ENCODE measurements around the gene WIZ. TPM values are rescaled to one million over a fixed set of nuclear protein-coding genes. Genes with fewer than 3 reads are reported as not detected.

The WIZ gene
- total and polyA plus RNA-seq, 10 of the 15 experiments (the other 5 are each of a cell fraction or from before 2014, with no cell fraction given), result 0.10 to 26.7 (median 2.7) TPM

DNA sequence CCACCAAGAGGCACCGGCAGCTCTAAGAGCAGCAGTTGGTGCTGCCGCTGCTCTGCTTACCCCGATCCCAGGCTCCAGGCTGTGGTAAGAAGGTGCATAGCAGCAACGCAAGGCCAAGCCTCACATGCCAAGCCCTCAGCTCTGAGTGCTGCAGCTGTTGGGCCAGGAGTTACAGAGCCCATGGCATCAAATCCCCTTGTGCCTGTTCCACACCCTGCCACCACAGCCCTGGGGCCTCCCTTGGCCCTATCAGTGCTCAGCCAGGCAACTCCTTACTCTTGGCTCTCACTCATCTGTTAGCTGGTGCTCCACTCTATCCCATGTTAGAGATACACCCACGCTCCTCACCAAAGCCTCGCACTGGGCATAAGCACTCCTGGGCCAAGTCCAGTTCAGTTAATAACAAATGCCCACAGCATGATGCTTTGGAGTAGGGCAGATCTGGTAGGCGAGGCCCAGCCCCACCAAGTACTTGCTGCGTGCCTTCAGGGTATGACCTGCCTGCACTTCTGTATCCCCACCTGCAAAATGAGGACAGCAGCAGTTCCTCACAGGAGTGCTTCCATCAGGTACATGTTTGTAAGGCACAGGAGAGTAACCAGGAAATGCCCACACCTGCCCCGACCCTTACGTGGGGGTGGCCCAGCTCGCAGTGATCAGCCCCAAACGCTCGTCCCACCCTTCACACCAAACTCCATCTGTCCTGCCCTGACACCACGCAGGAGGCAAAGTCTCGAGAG, 47.2 kb downstream of the WIZ start:
- Histone ChIP-seq H4K20me1 (ENCODE audit: control insufficient read depth, insufficient read depth) (0 out of 2 replicates have a peak, but pooled peaks cover 7% of the 10 kb centered on the region), H3K27ac (ENCODE audit: control insufficient read depth, insufficient read depth) (no peak overlapping the region), H3K4me2 (ENCODE audit: control insufficient read depth, insufficient read depth) (no peak overlapping the region), H3K36me3 (ENCODE audit: control insufficient read depth in 2 of 2, insufficient read depth in 2 of 2, low read length in 1 of 2) (peaks cover 10 to 55% of the 10 kb centered on the region in 2 experiments; a peak in 3 of 4 replicates), H3K4me1 (ENCODE audit: control insufficient read depth, insufficient read depth, low read length) (no peaks in the 10 kb centered on the region), H3K9me3 (replicated peaks; ENCODE audit: control insufficient read depth, insufficient read depth, low read length) (no peaks in the 10 kb centered on the region), H3K4me3 (no peak overlapping the region), H3K9ac (ENCODE audit: control insufficient read depth, insufficient read depth, low read length) (no peak overlapping the region), H3K27me3 (replicated peaks in 1 of 2; ENCODE audit: control insufficient read depth in 2 of 2, insufficient read depth in 2 of 2, low read length in 1 of 2) (no peaks in the 10 kb centered on the region), H3K79me2 (ENCODE audit: control insufficient read depth, insufficient read depth, low read length) (peaks cover 32% of the 10 kb centered on the region), H2AFZ (ENCODE audit: control insufficient read depth, low read depth, low read length) (no peak overlapping the region)
- BruUV-seq (replicated peaks), result no TSS peak
- intact Hi-C loops (cut with micrococcal nuclease; ENCODE audit: unreplicated experiment), result no loop called here
- no peak for ATAC-seq
- CTCF ChIA-PET, result no interaction called here
- in situ Hi-C loops (cut with MboI), result no loop called here
- POLR2A ChIA-PET, result no interaction called here
- no peak for FAIRE-seq
- DNase-seq (ENCODE audit: low read depth, low spot score), result no peak
- RAD21 ChIA-PET (ENCODE audit: unreplicated experiment), result no interaction called here
- SMC1A ChIA-PET (ENCODE audit: uncharacterized antibody, unreplicated experiment), result interaction anchor here (1.3 kb wide), 1 partner anchor 10 kb away, joined by 3 read pairs; no protein-coding TSS in a partner anchor
- 93% methylated on average over 15 of the region's 15 CpGs for whole genome bisulfite sequencing (ENCODE audit: insufficient coverage, insufficient replicate concordance, low lambda C conversion rate, missing lambda C conversion rate)
- TF ChIP-seq FOXM1 (IDR thresholded peaks at IDR 0.05; ENCODE audit: low read depth, low read length), result no peak

GRCh38 chr19:15401397-15401710, 48.4 kb downstream of the WIZ start:
- no TSS peak for BruUV-seq (replicated peaks)
- no peaks in the 10 kb centered on the region for H3K27me3 ChIP-seq (replicated peaks in 1 of 2; ENCODE audit: control insufficient read depth in 2 of 2, insufficient read depth in 2 of 2, low read length in 1 of 2)
- ChIA-PET RAD21 (ENCODE audit: unreplicated experiment) (no interaction called here), CTCF (interaction anchor here (0.6 kb wide), 1 partner anchor 154 kb away, joined by 4 read pairs; no protein-coding TSS in a partner anchor), SMC1A (ENCODE audit: uncharacterized antibody, unreplicated experiment) (no interaction called here), POLR2A (no interaction called here)
- H3K4me1 ChIP-seq (ENCODE audit: control insufficient read depth, insufficient read depth, low read length), result no peaks in the 10 kb centered on the region
- H3K4me3 ChIP-seq, result no peak overlapping the region
- DNase-seq (ENCODE audit: low read depth, low spot score), result no peak
- H3K79me2 ChIP-seq (ENCODE audit: control insufficient read depth, insufficient read depth, low read length), result peaks cover 23% of the 10 kb centered on the region
- in situ Hi-C loops (cut with MboI) (no loop called here), intact Hi-C loops (cut with micrococcal nuclease; ENCODE audit: unreplicated experiment) (no loop called here)
- no peak overlapping the region for H3K27ac ChIP-seq (ENCODE audit: control insufficient read depth, insufficient read depth)
- no peak for ATAC-seq
- FAIRE-seq, result no peak
- H2AFZ ChIP-seq (ENCODE audit: control insufficient read depth, low read depth, low read length), result no peak overlapping the region
- H3K9me3 ChIP-seq (replicated peaks; ENCODE audit: control insufficient read depth, insufficient read depth, low read length), result no peaks in the 10 kb centered on the region
- H3K9ac ChIP-seq (ENCODE audit: control insufficient read depth, insufficient read depth, low read length), result no peak overlapping the region
- H3K4me2 ChIP-seq (ENCODE audit: control insufficient read depth, insufficient read depth), result no peak overlapping the region
- peaks cover 19 to 65% of the 10 kb centered on the region in 2 experiments; a peak in 3 of 4 replicates for H3K36me3 ChIP-seq (ENCODE audit: control insufficient read depth in 2 of 2, insufficient read depth in 2 of 2, low read length in 1 of 2)
- H4K20me1 ChIP-seq (ENCODE audit: control insufficient read depth, insufficient read depth), result peaks cover 13% of the 10 kb centered on the region; the same call in 1 of the 2 replicates
- WGBS (ENCODE audit: insufficient coverage, insufficient replicate concordance, low lambda C conversion rate, missing lambda C conversion rate), result 99% methylated on average over 17 of the region's 17 CpGs
- no peak for TF ChIP-seq NR2C1 (IDR thresholded peaks at IDR 0.05)
- TF ChIP-seq RAD51 (IDR thresholded peaks at IDR 0.05), result no peak
- no peak for TF ChIP-seq SUZ12 (IDR thresholded peaks at IDR 0.05; ENCODE audit: unreplicated experiment)
- no peak for TF ChIP-seq LARP7 (IDR thresholded peaks at IDR 0.05)
- no peak for TF ChIP-seq ATF7 (IDR thresholded peaks at IDR 0.05; ENCODE audit: low read depth)
- TF ChIP-seq IRF3 (IDR thresholded peaks at IDR 0.05), result no peak
- TF ChIP-seq ZSCAN29 (IDR thresholded peaks at IDR 0.05), result no peak
- no peak for TF ChIP-seq SP1 (IDR thresholded peaks at IDR 0.05; ENCODE audit: low read depth, low read length)
- TF ChIP-seq HDAC2 (IDR thresholded peaks at IDR 0.05), result no peak
- TF ChIP-seq MTA2 (IDR thresholded peaks at IDR 0.05; ENCODE audit: low read depth), result no peak
- no peak for TF ChIP-seq RCOR1 (conservative IDR thresholded peaks at IDR 0.05; ENCODE audit: low read depth, low read length)
- TF ChIP-seq ZNF217 (IDR thresholded peaks at IDR 0.05), result no peak
- TF ChIP-seq ZZZ3 (IDR thresholded peaks at IDR 0.05; ENCODE audit: control insufficient read depth, insufficient read length, low read depth), result no peak
- no peak for TF ChIP-seq ZNF622 (IDR thresholded peaks at IDR 0.05)
- TF ChIP-seq FOS (IDR thresholded peaks at IDR 0.05; ENCODE audit: borderline replicate concordance, extremely low read depth, insufficient read length), result no peak
- TF ChIP-seq ESRRA (IDR thresholded peaks at IDR 0.05; ENCODE audit: low read length), result no peak
- no peak for TF ChIP-seq CREM (IDR thresholded peaks at IDR 0.05; ENCODE audit: low read depth)
